SU-DHL-6 (cell line): ENCODE data around the gene NNAT.

ENCODE experiments used
- CTCF ChIP-seq: fragments of 200-600 bp; sonication (generic); IDR thresholded peaks from one replicate; pipeline ENCODE4 v1.5.1; 2017; ENCODE audit warnings: antibody characterized with exemption, mild to moderate bottlenecking, low read length, moderate library complexity; ENCODE audit not compliant: insufficient read depth, poor library complexity, severe bottlenecking
- EZH2phosphoT487 ChIP-seq: fragments of 200-600 bp; sonication (generic), shearing (Covaris generic); conservative IDR thresholded peaks from 2 replicates; pipeline ENCODE4 v1.6.1; 2018; ENCODE audit warnings: mild to moderate bottlenecking, antibody characterized with exemption, low read length, moderate library complexity, mixed read lengths

- no peak for TF ChIP-seq CTCF
- no peak for TF ChIP-seq EZH2phosphoT487
Measured at GRCh38 chr20:37526839-37527637, 6.0 kb downstream of the NNAT start.
